ENCODE results near the gene GAP43.

GAP43 gene

DNA sequence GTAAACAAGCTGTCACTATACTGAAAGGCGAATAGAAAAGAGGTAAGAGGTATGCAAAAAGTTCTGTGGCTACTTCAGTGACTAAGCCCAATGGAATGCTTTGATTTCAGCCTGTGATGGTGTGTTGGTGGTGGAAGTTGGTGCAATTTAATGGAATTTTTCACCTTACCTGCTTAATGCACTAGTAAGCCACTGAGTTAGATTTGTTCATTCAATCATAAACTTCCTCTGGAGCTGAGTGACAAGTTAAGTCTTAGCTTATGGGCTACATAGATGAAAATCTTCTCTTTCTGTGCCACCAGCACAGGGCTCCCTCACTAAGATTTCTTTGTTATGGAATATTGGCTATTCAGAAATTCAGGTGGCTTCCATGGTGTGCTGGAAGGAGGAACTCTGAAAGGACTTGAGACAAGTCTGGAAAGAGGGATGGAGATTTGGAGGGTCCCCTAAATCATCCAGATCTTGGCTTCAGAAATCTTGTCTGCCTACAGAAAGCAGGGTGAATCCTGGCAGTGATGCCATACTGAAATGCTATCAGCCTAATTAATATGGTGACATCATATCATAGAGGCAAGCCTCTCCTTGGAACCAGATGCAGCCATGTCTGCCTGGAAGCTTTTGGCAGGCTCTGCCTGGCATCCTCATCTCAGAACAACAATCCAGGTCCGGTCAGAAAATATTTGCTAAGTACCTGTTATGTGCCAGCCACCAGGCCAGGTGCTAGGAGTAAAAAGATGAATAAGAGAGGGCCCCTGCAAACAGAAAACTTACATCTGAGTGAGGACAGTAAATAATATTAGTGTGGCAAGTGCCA lies 8.1 kb upstream of the GAP43 start:
- no peak for DNase-seq (ENCODE audit: low read depth)
- no peak overlapping the region for H3K4me3 ChIP-seq (ENCODE audit: low read depth, low read length)
- TF ChIP-seq, protein P1, sequence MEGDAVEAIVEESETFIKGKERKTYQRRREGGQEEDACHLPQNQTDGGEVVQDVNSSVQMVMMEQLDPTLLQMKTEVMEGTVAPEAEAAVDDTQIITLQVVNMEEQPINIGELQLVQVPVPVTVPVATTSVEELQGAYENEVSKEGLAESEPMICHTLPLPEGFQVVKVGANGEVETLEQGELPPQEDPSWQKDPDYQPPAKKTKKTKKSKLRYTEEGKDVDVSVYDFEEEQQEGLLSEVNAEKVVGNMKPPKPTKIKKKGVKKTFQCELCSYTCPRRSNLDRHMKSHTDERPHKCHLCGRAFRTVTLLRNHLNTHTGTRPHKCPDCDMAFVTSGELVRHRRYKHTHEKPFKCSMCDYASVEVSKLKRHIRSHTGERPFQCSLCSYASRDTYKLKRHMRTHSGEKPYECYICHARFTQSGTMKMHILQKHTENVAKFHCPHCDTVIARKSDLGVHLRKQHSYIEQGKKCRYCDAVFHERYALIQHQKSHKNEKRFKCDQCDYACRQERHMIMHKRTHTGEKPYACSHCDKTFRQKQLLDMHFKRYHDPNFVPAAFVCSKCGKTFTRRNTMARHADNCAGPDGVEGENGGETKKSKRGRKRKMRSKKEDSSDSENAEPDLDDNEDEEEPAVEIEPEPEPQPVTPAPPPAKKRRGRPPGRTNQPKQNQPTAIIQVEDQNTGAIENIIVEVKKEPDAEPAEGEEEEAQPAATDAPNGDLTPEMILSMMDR (IDR thresholded peaks at IDR 0.05; ENCODE audit: control insufficient read depth, extremely low read depth, insufficient read depth) = no peak

DNA sequence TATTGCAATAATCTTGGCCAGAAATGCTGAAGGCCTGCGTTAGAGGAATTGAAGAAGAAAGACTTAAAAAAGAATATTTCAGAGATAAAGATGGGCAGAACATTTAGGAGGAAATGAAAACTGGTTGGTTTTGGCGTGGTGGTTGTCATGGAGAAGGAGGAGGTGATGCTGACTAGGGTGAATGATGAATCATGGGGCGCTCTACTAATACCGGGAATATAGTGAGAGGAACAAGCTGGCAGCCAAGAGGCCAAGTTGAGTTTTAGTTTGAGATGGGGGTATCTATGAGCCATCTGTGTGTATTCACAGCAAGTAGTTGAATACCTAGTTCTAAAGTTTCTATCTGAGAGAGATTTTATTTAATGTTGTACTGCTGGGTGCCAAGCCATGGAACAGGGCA lies 6.8 kb upstream of the GAP43 start:
- H3K4me3 ChIP-seq (ENCODE audit: low read depth, low read length) = no peak overlapping the region
- DNase-seq (ENCODE audit: low read depth) = no peak
- TF ChIP-seq, protein P1 (IDR thresholded peaks at IDR 0.05; ENCODE audit: control insufficient read depth, extremely low read depth, insufficient read depth) = no peak

DNA sequence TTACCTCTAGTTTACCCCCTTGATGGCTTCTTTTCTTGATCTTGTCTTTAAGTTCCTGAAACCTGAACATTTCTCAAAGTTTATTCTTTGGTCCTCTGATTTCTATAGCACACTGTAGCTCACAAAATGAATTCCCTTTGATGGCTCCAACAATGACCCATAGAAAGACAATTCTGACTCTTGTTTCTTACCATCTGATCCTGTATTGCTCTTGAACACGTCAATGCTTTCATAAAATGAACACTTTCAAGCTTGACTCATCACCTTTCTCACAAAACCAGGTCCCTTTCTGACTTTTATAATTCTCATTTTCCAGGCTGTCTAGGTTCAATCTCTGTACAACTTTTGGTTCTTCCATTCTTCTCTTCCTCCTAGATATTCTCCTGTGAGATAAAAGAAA lies 5.7 kb upstream of the GAP43 start:
- no peak for DNase-seq (ENCODE audit: low read depth)
- H3K4me3 ChIP-seq (ENCODE audit: low read depth, low read length) = no peak overlapping the region
- TF ChIP-seq, protein P1 (IDR thresholded peaks at IDR 0.05; ENCODE audit: control insufficient read depth, extremely low read depth, insufficient read depth) = no peak

DNA sequence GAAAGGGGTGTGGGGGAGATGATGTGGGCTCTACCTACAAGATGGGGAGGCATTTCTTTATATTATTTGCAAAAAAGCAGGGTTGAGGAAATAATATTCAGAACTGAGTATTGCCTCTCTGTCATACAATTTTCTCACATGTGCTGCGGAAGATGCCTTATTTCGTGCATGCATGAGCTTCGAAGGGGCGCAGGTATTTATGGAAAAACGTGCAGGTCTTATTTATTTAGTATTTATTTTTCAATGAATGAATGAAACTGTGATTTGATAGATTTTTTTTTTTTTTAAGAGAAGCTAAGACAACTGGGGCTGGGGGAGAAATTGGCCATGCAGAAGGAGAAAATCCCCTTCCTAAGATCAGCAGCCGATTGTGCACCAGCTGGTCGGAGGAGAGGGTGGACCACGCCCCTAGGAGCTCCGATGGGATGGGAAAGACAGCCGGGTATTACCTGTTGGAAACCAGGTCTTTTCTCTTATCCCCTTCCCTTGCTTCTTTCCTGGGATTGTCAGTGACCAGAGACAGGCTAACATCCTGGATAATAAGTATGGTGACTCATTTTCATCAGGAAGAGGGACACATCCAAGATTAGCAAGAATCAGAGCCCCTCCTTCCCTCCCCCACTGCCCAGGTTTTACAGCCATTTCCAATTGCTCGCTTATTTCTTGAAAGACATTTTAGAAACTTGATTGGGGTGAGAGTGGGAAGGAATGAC lies 875 bp downstream of the GAP43 start:
- DNase-seq (ENCODE audit: low read depth) = no peak

DNA sequence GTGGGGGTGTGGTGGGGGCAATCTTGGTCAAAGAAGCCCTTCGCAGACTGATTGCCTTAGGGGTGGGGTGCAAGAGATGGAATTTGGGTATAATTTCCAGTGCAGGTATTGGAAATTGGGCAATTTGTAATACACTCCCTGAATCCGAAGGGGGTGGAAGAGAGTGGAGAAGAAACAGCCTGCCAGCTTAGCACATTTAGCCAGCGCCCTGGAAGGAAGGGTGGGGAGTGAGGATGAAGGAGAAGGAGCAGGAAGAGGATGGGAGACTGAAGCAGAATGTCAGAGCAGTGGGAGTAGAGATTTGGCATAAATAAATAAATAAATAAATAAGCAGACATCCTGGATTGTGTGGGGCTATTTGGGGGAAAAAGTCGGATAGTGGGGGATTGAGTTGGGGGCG lies 1.6 kb downstream of the GAP43 start:
- TF ChIP-seq, protein P1 (IDR thresholded peaks at IDR 0.05; ENCODE audit: control insufficient read depth, extremely low read depth, insufficient read depth) = no peak
- no peak overlapping the region for H3K4me3 ChIP-seq (ENCODE audit: low read depth, low read length)
- DNase-seq (ENCODE audit: low read depth) = no peak

More for the DNA sequence above, 875 bp downstream of the GAP43 start:
- TF ChIP-seq, protein P1 (IDR thresholded peaks at IDR 0.05; ENCODE audit: control insufficient read depth, extremely low read depth, insufficient read depth) = no peak
- H3K4me3 ChIP-seq (ENCODE audit: low read depth, low read length) = no peak overlapping the region

DNA sequence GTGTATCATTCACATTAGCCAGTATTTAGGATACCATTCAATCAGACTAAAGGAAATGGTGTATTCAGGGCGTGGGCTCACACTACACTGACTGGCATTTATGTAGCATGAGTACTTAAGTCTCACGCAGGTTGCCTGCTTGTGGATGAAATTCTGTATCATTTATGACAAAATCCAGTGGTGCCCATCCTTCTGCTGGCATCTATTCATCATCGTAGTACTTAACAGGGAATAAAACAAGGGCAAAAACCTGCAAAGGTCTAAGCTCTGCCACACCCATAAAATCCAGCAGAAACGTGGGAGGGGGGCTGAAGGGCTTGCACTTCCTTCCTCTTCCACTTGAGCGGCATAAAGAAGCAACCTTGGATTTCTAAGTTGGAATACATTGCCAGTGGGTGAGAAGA lies 2.7 kb downstream of the GAP43 start:
- TF ChIP-seq, protein P1 (IDR thresholded peaks at IDR 0.05; ENCODE audit: control insufficient read depth, extremely low read depth, insufficient read depth) = no peak
- DNase-seq (ENCODE audit: low read depth) = no peak
- no peak overlapping the region for H3K4me3 ChIP-seq (ENCODE audit: low read depth, low read length)
